Type B pancreatic cell (in vitro differentiated cells): ENCODE results near the gene CYP27A1. TPM values are rescaled to one million over a fixed set of nuclear protein-coding genes. Genes with fewer than 3 reads are reported as not detected.

Experiments used
- DNase-seq: peaks from one replicate; pipeline ENCODE4 v3.0.0; 2021; ENCODE audit warnings: mixed read lengths; ENCODE audit not compliant: unreplicated experiment; ENCODE audit errors: extremely low spot score
- H3K27ac Mint-ChIP-seq: 2 replicates; pipeline ENCODE4 v1.8.0; 2021; ENCODE audit warnings: mild to moderate bottlenecking, mixed read lengths
- H3K27me3 Mint-ChIP-seq: 2 replicates; pipeline ENCODE4 v1.8.0; 2021; ENCODE audit warnings: mixed read lengths
- H3K36me3 Mint-ChIP-seq: 2 replicates; pipeline ENCODE4 v1.8.0; 2021; ENCODE audit warnings: mixed read lengths
- H3K4me1 Mint-ChIP-seq: one replicate; pipeline ENCODE4 v1.8.0; 2021; ENCODE audit warnings: mixed read lengths; ENCODE audit not compliant: unreplicated experiment
- H3K4me3 Mint-ChIP-seq: 2 replicates; pipeline ENCODE4 v1.8.0; 2021; ENCODE audit warnings: mild to moderate bottlenecking, mixed read lengths
- H3K9me3 Mint-ChIP-seq: 2 replicates; pipeline ENCODE4 v1.8.0; 2021; ENCODE audit warnings: mixed read lengths
- total RNA-seq: library from RNA; stranded (reverse); gene quantifications from 2 replicates; pipeline ENCODE4 v1.2.1, GENCODE V29; 2021; ENCODE audit warnings: low replicate concordance
- TF ChIP-seq, protein P1 (sequence below): fragments of 200-600 bp; sonication (generic); conservative IDR thresholded peaks from 2 replicates; pipeline ENCODE4 v1.5.0; 2021; ENCODE audit warnings: antibody characterized with exemption, mild to moderate bottlenecking

Gene CYP27A1
- total RNA-seq, 1 donor from 2014 or later: 6.9 TPM

DNA sequence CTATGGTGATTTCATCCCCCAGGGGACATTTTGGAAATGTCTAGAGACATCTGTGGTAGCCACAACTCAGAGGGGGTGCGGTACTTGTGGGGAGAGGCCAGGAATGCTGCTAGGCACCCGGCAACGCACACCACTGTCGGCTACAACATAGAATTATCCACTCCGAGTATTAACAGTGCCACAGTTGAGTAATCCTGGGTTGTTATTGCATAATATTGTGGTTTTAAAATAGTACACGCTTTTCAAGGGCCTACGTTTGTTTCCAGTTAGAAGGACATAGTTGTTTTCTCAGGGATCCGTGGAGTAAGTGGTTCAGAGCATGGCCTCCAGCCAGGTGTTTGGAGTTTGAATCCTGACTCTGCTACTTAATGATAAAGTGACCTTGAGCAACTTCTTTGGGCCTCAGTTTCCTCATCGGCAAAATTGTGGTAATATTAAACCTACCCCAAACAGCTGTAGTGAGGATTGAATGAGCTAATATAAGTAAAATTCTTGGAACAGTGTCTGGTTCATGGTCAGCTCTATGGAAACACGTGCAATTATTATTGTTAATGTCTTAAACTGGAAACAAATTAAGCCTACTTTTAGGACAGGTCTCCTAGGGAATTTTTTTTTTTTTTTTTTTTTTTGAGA, 24.5 kb downstream of the CYP27A1 start:
- Mint-ChIP-seq H3K9me3 (peaks cover 8% of the 10 kb centered on the region), H3K27me3 (no peaks in the 10 kb centered on the region), H3K36me3 (no peaks in the 10 kb centered on the region), H3K27ac (peak overlapping the region; percentile 90), H3K4me3 (peak overlapping the region; percentile 77), H3K4me1 (peaks cover 16% of the 10 kb centered on the region)
- TF ChIP-seq, protein P1, sequence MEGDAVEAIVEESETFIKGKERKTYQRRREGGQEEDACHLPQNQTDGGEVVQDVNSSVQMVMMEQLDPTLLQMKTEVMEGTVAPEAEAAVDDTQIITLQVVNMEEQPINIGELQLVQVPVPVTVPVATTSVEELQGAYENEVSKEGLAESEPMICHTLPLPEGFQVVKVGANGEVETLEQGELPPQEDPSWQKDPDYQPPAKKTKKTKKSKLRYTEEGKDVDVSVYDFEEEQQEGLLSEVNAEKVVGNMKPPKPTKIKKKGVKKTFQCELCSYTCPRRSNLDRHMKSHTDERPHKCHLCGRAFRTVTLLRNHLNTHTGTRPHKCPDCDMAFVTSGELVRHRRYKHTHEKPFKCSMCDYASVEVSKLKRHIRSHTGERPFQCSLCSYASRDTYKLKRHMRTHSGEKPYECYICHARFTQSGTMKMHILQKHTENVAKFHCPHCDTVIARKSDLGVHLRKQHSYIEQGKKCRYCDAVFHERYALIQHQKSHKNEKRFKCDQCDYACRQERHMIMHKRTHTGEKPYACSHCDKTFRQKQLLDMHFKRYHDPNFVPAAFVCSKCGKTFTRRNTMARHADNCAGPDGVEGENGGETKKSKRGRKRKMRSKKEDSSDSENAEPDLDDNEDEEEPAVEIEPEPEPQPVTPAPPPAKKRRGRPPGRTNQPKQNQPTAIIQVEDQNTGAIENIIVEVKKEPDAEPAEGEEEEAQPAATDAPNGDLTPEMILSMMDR: no peak
- no peak for DNase-seq

GRCh38 chr2:218807626-218808025, 25.7 kb downstream of the CYP27A1 start:
- H3K4me3 Mint-ChIP-seq: no peak overlapping the region
- no peaks in the 10 kb centered on the region for H3K36me3 Mint-ChIP-seq
- peaks cover 8% of the 10 kb centered on the region for H3K9me3 Mint-ChIP-seq
- no peak for DNase-seq
- TF ChIP-seq, protein P1: no peak
- H3K27me3 Mint-ChIP-seq: no peaks in the 10 kb centered on the region
- peaks cover 16% of the 10 kb centered on the region for H3K4me1 Mint-ChIP-seq
- H3K27ac Mint-ChIP-seq: no peak overlapping the region

GRCh38 chr2:218809515-218809914, 27.6 kb downstream of the CYP27A1 start:
- Mint-ChIP-seq H3K36me3 (no peaks in the 10 kb centered on the region), H3K4me3 (no peak overlapping the region), H3K27ac (no peak overlapping the region), H3K9me3 (peaks cover 8% of the 10 kb centered on the region), H3K4me1 (peaks cover 16% of the 10 kb centered on the region), H3K27me3 (no peaks in the 10 kb centered on the region)
- no peak for DNase-seq
- TF ChIP-seq, protein P1: no peak

GRCh38 chr2:218810256-218810655, 28.3 kb downstream of the CYP27A1 start:
- DNase-seq: no peak
- H3K27ac Mint-ChIP-seq: no peak overlapping the region
- no peaks in the 10 kb centered on the region for H3K36me3 Mint-ChIP-seq

DNA sequence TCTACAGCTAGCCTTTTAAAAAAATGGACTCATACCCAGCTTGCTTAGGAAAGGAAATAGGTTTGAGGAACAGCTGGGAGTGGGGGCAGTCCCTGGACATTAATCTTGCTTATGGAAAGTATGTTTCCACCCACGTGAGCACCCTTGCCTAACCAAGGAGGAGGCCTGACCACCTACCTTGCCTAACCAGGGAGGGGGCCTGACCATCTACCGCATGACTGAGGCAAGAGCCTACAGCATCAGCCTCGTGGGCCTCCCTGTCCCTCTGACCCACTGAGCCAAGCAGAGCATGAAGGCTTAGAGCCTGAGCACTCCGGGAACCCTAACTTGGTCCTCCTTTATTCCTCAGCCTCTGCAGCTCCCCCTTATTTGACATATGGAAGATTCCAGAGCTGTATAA, 29.4 kb downstream of the CYP27A1 start:
- TF ChIP-seq, protein P1: no peak
- Mint-ChIP-seq H3K4me3 (no peak overlapping the region), H3K27ac (no peak overlapping the region), H3K27me3 (no peaks in the 10 kb centered on the region), H3K9me3 (no peaks in the 10 kb centered on the region), H3K36me3 (no peaks in the 10 kb centered on the region), H3K4me1 (peaks cover 3% of the 10 kb centered on the region)
- DNase-seq: no peak

More at GRCh38 chr2:218810256-218810655, 28.3 kb downstream of the CYP27A1 start:
- H3K9me3 Mint-ChIP-seq: peaks cover 2% of the 10 kb centered on the region
- TF ChIP-seq, protein P1: no peak
- H3K27me3 Mint-ChIP-seq: no peaks in the 10 kb centered on the region
- no peak overlapping the region for H3K4me3 Mint-ChIP-seq
- H3K4me1 Mint-ChIP-seq: peaks cover 15% of the 10 kb centered on the region
